Measurements from ENCODE around the gene CDKL2.
"Not testable (repeated sequence)": the region's sequence is repeated elsewhere in the genome, so short reads cannot be mapped to it uniquely, and the experiment has no call there.

DNA sequence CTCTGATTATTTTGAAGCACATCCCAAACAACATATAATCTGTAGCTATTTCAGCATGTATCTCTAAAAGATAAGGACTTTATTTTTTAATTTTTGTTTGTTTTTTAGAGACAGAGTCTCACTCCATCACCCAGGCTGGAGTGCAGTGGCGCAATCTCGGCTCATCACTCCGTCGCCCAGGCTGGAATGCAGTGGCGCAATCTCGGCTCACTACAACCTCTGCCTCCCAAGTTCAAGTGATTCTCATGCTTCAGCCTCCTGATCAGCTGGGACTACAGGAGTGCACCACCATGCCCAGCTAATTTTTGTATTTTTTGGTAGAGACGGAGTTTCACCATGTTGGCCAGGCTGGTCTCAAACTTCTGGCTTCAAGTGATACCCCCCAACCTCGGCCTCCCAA, 86.1 kb downstream of the CDKL2 start:
- TF ChIP-seq, protein P1, sequence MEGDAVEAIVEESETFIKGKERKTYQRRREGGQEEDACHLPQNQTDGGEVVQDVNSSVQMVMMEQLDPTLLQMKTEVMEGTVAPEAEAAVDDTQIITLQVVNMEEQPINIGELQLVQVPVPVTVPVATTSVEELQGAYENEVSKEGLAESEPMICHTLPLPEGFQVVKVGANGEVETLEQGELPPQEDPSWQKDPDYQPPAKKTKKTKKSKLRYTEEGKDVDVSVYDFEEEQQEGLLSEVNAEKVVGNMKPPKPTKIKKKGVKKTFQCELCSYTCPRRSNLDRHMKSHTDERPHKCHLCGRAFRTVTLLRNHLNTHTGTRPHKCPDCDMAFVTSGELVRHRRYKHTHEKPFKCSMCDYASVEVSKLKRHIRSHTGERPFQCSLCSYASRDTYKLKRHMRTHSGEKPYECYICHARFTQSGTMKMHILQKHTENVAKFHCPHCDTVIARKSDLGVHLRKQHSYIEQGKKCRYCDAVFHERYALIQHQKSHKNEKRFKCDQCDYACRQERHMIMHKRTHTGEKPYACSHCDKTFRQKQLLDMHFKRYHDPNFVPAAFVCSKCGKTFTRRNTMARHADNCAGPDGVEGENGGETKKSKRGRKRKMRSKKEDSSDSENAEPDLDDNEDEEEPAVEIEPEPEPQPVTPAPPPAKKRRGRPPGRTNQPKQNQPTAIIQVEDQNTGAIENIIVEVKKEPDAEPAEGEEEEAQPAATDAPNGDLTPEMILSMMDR (IDR thresholded peaks at IDR 0.05 in 2 of 3, conservative IDR thresholded peaks at IDR 0.05 in 1 of 3; ENCODE audit: insufficient read depth in 2 of 3, low read depth in 1 of 3, low read length in 3 of 3): not testable (repeated sequence)
- TF ChIP-seq RBM39 (optimal IDR thresholded peaks at IDR 0.05; ENCODE audit: low read depth, low read length); FOXK1 (CRISPR knock-in tag; IDR thresholded peaks at IDR 0.05; ENCODE audit: borderline replicate concordance); GABPA (tag; conservative IDR thresholded peaks at IDR 0.05; ENCODE audit: low read depth); USF1 (CRISPR knock-in tag; IDR thresholded peaks at IDR 0.05); NFYB (IDR thresholded peaks at IDR 0.05; ENCODE audit: extremely low read depth, insufficient read length); ZNF274 (IDR thresholded peaks at IDR 0.05; ENCODE audit: borderline replicate concordance, low read depth, low read length); PHB2 (IDR thresholded peaks at IDR 0.05; ENCODE audit: low read depth); ARNT (IDR thresholded peaks at IDR 0.05); ZNF282 (CRISPR knock-in tag; IDR thresholded peaks at IDR 0.05); BHLHE40 (IDR thresholded peaks at IDR 0.05; ENCODE audit: low read length): not testable (repeated sequence)
- TF ChIP-seq, protein P2, sequence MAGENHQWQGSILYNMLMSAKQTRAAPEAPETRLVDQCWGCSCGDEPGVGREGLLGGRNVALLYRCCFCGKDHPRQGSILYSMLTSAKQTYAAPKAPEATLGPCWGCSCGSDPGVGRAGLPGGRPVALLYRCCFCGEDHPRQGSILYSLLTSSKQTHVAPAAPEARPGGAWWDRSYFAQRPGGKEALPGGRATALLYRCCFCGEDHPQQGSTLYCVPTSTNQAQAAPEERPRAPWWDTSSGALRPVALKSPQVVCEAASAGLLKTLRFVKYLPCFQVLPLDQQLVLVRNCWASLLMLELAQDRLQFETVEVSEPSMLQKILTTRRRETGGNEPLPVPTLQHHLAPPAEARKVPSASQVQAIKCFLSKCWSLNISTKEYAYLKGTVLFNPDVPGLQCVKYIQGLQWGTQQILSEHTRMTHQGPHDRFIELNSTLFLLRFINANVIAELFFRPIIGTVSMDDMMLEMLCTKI (IDR thresholded peaks at IDR 0.05; ENCODE audit: partially characterized antibody): not testable (repeated sequence)
- TF ChIP-seq, protein P3, sequence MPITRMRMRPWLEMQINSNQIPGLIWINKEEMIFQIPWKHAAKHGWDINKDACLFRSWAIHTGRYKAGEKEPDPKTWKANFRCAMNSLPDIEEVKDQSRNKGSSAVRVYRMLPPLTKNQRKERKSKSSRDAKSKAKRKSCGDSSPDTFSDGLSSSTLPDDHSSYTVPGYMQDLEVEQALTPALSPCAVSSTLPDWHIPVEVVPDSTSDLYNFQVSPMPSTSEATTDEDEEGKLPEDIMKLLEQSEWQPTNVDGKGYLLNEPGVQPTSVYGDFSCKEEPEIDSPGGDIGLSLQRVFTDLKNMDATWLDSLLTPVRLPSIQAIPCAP (CRISPR knock-in tag; IDR thresholded peaks at IDR 0.05; ENCODE audit: borderline replicate concordance): not testable (repeated sequence)

All from K562 (cell line).